HG02885 (cell line): ENCODE data around the gene NSFL1C.
"Not testable (repeated sequence)": the region's sequence is repeated elsewhere in the genome, so short reads cannot be mapped to it uniquely, and the experiment has no call there.

Experiments used
- ATAC-seq: cut with Tn5 transposase; IDR thresholded peaks from one replicate; pipeline ENCODE4 v1.9.1; 2021; ENCODE audit warnings: mild to moderate bottlenecking; ENCODE audit not compliant: unreplicated experiment, poor library complexity

The NSFL1C gene

DNA sequence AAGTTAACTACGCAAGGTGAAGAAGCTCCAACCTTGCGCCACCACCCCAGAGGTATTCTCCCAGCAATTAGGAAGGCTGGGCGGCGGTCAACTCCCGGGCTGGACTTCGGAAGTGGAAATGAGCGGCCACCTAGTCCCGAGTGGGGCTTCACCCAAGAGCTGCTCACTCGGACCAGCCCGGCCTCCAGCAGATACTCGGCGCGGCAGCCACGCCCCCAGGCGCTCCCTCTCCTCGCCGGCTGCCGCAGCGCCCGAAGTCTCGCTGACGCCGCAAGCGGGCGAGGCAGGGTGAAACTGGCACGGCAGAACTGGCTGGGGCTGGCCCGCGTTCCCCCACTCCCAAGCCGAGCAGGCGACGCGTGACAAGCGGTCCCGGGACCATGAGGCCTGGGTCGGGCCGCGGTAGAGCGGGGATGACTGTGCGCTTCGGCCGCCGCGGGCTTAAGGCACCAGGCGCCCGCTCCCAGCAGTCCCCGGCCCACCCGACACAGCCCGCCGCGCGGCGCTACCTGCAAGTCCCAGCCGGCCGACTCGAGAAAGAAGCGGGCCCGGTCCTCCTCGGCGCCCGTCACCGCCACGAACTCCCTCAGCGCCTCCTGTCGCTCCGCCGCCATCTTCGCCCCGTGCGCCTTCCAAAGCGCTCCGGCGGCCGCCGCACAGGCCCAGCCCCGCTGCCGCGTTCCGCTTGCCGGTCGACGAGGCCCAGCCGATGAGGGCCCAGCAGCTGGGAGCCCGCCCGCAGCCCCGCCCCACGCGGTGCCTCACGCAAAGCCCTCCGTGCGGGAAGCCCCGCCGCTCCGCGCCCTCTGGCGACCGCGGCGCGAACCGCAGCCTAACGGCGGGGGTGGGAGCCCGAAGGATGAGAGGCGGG, at the start of gene NSFL1C:
Gene NSFL1C, minus strand, starts transcription at position 639 of the 871 bp plus-strand sequence. Its CDS starts 25 bp downstream, at position 614.
- ATAC-seq: peak; percentile 91

DNA sequence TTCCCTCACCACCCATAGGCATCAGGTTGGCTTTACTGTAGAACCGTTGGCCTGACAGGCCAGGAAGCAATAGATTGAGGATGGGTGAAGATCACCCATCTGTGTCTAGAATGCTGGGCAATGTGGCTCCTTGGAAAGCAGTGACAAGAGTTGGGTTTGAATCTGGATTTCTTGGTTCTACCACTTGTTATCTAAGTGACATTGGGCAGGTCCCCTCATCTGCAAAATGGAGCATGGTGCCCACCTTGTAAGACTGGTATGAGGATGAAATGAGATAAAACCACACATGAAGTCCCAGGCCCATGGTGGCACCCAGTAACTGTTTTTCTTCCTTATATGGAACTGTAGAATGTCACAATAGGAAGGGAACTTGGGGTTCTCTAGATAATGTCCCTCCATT, 47.2 kb upstream of the NSFL1C start:
- no peak for ATAC-seq

DNA sequence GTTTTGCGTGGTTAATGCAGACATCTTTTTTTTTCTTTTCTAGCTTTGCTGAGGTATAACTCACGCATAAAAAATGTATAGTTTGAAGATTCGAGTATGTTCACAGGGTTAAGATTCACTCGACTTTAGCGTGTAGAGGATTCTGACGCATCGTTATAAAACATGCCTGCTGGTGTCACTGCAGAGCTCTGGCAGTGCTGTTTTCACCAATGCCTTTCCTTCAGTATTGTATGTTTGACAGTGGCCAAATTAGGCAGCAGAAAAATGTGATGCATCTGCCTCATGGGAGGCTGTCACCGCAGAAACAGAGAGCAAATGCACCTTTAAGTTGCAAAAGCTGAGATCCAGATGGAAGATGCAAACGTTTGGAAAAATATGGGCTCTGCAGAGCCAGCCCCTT, 42.6 kb upstream of the NSFL1C start:
- no peak for ATAC-seq

DNA sequence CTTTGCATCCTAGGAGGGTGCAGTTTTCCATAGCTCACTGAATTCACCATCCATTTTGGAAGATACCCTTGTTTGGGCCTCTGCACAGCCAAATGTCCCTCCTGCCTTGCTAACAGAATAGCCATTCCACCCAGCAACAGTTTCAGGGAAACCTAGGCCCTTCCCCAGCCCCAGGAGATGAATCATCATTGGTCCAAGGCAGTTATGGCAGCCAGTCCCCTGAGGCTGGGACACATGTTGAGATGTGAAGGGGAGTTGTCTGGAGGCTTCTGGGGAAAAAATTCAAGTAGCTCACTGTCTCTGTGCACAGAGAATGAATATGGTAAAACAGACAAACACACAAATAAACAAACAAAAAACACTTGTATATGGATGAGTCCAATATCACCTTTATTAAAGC, 41.9 kb upstream of the NSFL1C start:
- no peak for ATAC-seq

DNA sequence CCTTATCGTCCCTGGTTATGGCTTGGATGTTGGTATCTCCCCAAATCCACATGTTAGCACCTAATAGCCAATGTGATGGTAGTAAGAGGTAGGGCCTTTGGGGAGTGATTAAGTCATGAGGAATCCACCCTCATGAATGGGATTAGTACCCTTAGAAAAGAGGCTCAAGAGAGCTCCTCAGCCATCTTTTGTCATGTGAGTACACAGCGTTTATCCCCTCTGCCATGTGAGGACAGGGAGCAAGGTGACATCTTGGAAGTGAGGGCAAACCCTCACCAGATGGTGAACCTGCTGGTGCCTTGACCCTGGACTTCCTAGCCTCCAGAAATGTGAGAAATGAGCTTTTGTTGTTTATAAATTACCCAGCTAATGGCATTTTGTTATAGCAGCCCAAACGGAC, 40.6 kb upstream of the NSFL1C start:
- no peak for ATAC-seq

DNA sequence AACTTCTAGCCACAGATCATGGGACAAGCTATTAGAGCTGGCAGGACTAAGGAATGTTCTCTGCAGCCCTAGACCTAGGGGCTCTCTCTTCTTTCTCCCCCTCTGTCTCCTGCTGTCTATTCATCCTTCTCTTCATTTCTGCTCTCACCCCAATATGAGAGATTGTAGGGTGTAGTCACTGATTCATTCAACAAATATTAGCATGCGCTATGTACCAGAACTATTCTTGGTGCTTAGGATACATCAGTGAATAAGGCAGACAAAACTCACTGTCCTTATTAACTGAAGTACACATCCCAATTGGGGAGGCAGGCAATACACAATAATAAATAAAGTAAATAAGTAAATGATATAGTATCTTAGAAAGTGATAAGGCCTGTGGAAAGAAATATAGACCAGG, 39.2 kb upstream of the NSFL1C start:
- no peak for ATAC-seq

DNA sequence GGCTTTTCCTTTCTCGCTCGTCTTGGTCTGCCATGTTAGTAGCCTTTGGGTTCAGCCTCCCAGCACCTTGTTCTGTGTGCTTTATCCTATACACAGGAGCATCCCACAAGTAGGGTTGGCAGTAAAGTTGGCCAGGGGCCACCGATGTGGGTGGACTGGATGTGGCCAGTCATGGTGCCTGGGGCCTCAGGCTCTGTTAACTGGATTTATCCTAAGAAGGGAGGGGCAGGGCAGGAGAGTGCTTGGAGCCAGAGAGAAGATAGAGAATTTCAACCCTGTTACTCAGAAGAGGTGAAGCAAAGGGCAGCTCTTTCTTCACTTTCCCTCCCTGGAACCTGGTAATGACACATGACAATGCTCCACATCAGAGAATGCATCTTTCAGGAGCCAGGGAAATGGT, 38.7 kb upstream of the NSFL1C start:
- ATAC-seq: no peak

DNA sequence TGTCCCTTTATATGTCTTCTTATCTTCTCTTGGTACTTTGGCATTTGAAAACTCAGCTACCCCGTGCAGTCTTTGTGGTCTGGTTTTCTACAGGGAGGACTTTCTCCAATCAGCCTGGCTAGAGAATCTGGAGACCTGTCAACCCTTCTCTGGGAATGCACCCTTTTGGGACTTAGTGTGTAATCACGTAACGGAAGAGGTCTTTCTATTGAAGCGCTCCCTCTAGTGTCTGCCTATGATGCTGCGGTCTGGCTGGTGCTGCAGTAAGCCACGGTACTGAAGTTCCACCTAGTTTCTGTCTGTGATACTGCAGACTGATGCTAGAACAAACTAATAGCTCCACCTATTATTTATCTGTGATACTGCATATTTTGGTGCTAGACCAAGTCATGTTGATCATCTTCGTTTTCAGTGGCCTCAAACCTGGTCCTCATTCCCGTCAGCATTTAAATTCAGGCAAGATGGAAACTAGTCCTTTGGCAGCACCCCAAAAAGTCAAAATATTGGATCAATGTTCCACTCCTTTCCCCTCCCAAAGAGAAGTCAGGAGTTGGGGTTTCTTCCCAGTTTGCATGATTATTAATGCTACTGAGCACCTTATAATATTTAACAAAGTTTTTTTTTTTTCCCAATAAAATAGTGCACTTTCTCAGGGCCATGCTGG, 37.0 kb upstream of the NSFL1C start:
- peak; percentile 95 for ATAC-seq

DNA sequence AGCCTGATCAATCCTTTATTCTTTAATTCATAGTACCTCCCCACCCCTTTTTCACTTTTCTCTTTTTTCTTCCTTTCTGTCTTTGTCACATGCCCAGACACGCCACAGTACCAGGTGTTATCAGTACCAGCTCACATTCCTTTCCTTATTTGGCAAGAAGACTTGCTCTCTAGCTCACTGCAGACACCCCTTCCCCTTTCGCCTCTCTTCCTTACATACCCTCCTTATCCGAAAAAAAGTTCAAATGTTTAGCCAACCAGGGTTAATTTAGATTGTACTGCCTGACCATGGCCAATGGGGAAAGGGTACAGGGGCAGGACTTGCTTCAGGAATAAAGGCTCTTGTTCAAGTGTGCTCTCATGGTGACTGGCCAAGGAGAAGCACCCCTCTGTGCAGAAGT, 33.8 kb upstream of the NSFL1C start:
- no peak for ATAC-seq

DNA sequence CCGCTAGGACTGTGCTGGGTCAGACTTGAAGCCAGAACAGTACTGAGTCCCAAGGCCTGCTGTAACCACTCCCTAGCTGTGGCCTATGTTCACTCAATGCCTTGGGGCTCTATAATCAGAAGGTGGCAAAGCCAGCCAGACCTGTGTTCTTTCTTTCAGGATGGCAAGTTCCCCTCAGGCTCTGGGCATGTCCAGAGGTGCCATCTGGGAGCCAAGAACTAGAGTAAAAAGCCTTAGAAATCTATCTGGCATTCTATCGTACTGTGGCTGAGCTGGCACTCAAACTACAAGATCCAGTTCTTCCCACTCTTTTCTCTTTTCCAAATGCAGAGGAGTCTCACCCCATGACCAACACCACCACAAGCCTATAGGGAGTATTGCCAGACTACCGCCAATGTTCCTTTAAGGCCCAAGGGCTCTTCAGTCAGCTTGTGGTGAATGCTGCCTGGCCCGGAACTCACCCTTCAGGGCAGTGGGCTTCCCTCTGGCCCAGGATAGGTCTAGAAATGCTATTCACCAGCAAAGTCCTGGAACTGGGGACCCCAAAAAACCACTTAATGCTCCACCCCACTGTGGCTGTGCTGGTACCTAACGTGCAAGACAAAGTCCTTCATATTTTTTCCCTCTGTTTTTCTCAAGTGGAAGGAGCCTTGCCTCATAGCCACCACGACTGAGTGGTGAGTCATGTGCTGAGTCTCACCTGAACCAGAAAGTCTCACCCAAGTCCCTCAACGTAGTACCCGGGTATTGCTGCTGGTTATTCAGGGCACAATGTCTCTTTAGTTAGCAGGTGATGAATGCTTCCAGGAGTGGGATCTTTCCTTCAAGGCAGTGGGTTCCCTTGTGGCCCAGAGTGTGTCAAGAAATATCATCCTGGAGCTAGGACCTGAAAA, 33.1 kb upstream of the NSFL1C start:
- ATAC-seq: no peak

DNA sequence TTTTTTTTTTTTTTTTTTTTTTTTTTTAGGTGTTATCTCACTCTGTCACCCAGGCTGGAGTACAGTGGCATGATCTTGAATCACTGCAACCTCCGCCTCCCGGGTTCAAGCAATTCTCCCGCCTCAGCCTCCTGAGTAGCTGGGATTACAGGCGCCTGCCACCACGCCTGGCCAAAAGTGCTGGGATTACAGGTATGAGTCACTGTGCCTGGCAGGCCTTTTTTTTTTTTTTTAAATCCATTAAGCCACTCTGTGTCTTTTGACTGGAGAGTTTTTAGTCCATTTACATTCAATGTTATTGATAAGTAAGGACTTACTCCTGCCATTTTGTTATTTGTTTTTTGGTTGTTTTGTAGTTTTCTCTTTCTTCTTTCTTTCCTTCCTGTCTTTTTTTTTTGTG, 30.7 kb upstream of the NSFL1C start:
- ATAC-seq: not testable (repeated sequence)

DNA sequence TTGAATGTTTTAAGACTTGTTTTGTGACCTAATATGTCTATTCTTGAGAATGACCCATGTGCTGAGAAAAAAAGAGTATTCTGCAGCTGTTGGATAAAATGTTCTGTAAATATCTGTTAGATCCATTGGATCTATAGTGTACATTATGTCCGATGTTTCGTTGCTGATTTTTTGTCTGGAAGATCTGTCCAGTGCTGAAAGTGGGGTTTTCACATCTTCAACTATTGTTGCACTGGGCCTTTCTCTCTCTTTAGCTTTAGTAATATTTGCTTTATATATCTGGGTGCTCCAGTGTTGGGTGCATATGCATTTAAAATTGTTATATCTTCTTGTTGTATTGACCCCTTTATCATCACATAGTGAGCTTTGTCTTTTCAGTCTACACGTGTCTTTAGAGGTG, 30.3 kb upstream of the NSFL1C start:
- no peak for ATAC-seq

DNA sequence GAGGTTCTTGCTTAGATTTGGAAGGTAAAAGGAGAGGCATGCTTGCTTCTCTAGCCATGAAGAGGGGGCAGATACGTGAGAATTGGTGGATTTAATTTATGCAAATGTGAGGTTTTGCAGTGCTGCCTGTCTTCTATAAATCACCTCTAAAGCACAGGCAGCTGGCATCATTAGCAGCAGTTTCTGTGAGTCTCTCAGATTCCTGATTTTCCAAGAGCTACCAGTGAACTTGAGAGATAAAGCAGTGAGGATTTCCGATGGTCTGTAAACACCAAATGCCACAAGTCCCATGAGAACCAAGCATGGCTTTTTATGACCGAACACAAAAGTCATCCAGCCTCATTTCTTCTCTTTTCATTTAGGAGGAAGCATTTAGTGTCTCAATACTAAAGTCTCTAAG, 27.8 kb upstream of the NSFL1C start:
- ATAC-seq: no peak

DNA sequence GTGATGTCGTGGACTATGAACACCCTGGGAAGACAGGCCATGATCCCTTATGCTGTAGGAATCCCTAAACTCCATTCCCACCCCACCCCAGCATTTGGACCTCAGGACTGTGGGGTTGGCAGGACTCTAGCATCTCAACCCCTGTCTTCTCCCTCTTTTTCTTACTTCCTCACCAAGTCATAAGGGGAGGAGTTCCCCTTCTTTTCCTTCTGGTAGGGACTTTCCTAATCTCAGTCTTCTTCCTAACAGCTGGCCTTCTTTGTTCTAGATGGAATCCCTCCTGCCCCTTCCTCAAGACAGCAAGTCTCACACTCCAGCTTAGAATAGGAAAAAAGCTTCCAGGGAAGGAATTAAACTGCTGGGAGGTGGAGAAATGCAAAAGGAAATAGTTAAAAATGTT, 26.9 kb upstream of the NSFL1C start:
- no peak for ATAC-seq

DNA sequence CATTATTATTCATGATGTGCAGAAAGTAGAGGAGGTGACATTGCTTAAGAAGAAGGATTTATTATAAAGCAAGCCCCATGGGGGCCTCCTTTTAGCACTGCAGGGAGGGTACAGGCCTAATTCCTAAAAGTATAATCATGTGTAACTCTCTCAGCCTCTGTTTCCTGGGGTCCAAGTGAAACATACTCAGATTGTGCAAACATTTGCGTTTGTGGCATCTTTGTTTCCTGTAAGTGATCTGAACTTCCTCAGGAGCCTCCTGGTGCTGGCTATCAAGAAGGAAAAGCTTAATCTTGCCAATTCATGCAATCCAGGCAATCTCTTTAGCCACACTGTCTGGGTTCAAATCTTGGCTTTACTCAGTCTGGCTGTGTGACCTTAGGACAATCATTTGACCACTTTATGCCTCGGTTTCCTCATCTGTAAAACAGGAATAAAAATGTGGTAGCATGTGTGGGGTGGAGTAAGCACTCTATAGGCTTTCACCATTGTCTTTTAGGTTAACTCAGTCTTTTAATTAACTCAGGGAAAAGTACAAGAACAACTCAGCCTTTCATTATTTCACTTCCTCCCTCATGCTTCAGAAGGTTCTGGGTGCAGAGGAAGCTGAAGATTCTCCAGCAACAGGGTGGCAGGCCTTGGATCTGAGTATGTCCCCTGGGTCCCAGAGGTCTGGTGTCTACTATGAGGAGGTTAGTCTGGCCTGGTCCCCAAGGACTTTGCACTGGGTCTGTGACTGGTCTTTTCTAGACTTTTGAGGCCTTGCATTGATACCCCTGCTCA, 25.4 kb upstream of the NSFL1C start:
- ATAC-seq: no peak

DNA sequence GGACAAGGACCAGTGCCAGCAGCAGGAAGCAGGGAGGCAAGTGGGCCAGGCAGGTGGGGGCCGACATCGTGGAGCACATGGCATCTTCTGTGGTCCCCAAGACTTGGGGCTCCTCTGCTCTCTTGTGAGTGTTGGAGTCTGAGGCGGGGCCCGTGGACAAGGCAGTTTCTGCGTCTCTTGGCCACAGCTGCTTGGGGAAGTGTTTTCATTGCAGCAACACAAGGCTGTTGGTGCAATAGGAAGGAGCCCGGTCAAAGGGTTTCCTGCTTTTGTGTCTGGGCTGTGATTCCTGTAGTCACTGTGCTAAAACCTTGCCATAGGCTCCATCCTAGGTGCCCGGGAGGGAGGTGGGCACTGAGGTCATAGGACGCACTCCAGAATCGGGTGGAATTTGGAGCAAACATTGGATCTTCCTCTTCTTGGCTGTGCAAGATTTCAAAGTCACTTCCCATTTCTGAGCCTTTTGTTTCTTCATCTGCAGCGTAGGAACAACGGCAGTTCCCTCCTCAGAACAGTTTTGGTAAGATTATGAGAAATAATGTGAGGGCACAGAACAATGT, 24.7 kb upstream of the NSFL1C start, which contains the start of gene SIRPB2:
Gene SIRPB2, minus strand, starts transcription at position 140 of the 560 bp plus-strand sequence. Its CDS starts 61 bp downstream, at position 79.
- ATAC-seq: no peak

DNA sequence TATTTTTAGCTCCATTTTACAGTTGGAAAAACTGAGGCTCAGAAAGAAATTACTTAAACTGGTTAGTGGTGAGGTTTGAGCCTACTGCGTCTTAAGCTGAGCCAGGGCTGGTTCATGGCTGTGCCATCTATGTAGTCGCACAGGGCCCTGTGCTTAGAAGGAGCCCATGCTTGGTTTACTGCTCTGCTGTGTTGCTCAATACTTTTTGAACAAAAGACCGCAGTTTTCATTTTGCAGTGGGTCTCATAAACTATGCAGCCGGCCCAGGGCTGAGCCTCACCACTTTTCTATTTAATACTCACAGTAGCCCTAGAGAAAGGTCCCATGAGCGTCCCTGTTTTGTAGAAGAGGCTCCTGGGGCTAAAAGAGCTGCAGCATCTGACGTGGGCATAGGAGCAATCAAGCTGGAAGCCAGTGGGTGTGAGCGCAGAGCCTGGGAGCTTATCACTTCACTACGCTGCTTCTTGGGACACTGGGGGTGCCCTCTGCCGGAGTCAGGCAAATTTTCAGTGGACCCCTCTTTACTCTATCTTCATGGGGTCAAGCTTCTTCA, 24.1 kb upstream of the NSFL1C start:
- no peak for ATAC-seq

DNA sequence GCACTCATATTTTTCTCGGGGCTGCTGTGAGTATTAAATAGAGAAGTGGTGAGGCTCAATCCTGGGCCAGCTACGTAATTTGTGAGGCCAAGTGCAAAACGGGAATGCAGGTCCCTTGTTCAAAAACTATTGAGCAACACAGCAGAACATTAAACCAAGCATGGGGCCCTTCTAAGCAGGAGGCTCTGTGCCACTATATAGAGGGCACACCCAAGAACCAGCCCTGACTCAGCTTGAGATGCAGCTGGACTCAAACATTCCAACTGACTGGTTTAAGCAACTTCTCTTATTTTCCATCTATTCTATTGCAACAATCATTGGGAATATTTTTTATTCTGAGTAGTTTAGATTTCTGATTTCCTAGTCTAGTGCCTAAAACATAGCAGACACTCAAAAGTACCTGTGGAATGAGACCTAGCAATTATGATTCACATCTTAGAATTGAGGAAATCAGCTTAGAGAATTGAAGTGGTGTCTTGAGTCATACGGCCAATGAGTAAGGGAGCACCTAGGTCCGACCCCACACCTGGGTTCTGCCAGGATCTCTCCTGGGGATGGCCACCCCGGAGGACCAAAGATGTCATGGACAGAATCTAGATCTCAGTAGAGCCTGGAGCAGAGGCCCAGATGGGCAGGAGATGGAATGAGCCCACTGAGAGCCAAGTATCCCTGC, 23.3 kb upstream of the NSFL1C start:
- no peak for ATAC-seq

DNA sequence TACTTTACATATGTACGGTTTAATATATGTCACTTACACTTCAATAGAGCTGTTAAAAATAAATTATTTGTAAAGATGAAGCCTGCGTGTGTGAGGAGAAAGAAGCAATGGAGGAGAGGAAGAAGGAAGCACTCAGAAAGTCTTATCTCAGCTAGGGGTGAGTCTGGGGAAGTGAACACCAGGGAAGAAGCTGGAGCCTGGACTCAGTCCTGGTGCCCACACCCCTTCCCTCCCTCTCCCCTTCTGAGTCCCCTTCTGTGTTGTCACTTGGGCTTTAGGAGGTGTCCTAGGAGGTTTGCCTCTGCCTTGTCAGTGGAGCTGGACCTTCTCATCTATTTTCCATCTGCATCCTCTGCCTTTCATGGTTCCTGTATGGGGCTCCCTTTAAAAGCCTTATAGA, 22.7 kb upstream of the NSFL1C start:
- no peak for ATAC-seq
